ENCODE results near the gene SPAG5. TPM values are rescaled to one million over a fixed set of nuclear protein-coding genes. Genes with fewer than 3 reads are reported as not detected.

SPAG5 gene
- total RNA-seq, 1 experiment from 2014 or later, result 58.1 TPM

- Histone ChIP-seq H2AFZ (ENCODE audit: low read length) (no peak overlapping the region), H4K20me1 (ENCODE audit: insufficient read depth, low read depth, low read length) (no peaks in the 10 kb centered on the region), H3K27me3 (ENCODE audit: low read length) (no peaks in the 10 kb centered on the region), H3K9ac (ENCODE audit: low read length) (no peak overlapping the region), H3K36me3 (ENCODE audit: insufficient read depth, low read length) (peaks cover 28% of the 10 kb centered on the region; the same call in 1 of the 2 replicates), H3K4me2 (ENCODE audit: low read depth, low read length, poor library complexity, severe bottlenecking) (no peak overlapping the region), H3K4me3 (ENCODE audit: low read length) (no peak overlapping the region), H3K4me1 (ENCODE audit: low read length) (peaks cover 58% of the 10 kb centered on the region), H3K9me2 (replicated peaks; ENCODE audit: insufficient read depth, low read length) (no peaks in the 10 kb centered on the region), H3K27ac (ENCODE audit: low read length) (no peak overlapping the region), H3K79me2 (ENCODE audit: low read length) (peaks cover 29% of the 10 kb centered on the region), H3K9me3 (ENCODE audit: low read length) (no peaks in the 10 kb centered on the region)
- no peak for DNase-seq
These were observed 25.3 kb downstream of the SPAG5 start for GRCh38 chr17:28573521-28573920.

GRCh38 chr17:28573040-28573380 lies 25.8 kb downstream of the SPAG5 start:
- Histone ChIP-seq H3K9ac (ENCODE audit: low read length) (peak overlapping the region; percentile 98), H3K27me3 (ENCODE audit: low read length) (no peaks in the 10 kb centered on the region), H3K79me2 (ENCODE audit: low read length) (peaks cover 33% of the 10 kb centered on the region), H3K9me2 (replicated peaks; ENCODE audit: insufficient read depth, low read length) (no peaks in the 10 kb centered on the region), H4K20me1 (ENCODE audit: insufficient read depth, low read depth, low read length) (no peaks in the 10 kb centered on the region), H3K4me1 (ENCODE audit: low read length) (peaks cover 63% of the 10 kb centered on the region), H3K9me3 (ENCODE audit: low read length) (no peaks in the 10 kb centered on the region), H2AFZ (ENCODE audit: low read length) (no peak overlapping the region), H3K27ac (ENCODE audit: low read length) (peak overlapping the region; percentile 68), H3K4me2 (ENCODE audit: low read depth, low read length, poor library complexity, severe bottlenecking) (peak overlapping the region; percentile 74), H3K36me3 (ENCODE audit: insufficient read depth, low read length) (peaks cover 24% of the 10 kb centered on the region; the same call in 1 of the 2 replicates), H3K4me3 (ENCODE audit: low read length) (peak overlapping the region; percentile 97; the same call in 1 of the 2 replicates)
- no peak for DNase-seq

GRCh38 chr17:28572259-28573039 lies 26.4 kb downstream of the SPAG5 start:
- Histone ChIP-seq H2AFZ (ENCODE audit: low read length) (no peak overlapping the region), H3K79me2 (ENCODE audit: low read length) (peaks cover 33% of the 10 kb centered on the region), H3K9ac (ENCODE audit: low read length) (peak overlapping the region; percentile 98), H3K27me3 (ENCODE audit: low read length) (no peaks in the 10 kb centered on the region), H3K36me3 (ENCODE audit: insufficient read depth, low read length) (peaks cover 18% of the 10 kb centered on the region; the same call in 1 of the 2 replicates), H3K4me3 (ENCODE audit: low read length) (peak overlapping the region; percentile 97), H3K9me3 (ENCODE audit: low read length) (no peaks in the 10 kb centered on the region), H3K9me2 (replicated peaks; ENCODE audit: insufficient read depth, low read length) (no peaks in the 10 kb centered on the region), H3K4me1 (ENCODE audit: low read length) (peaks cover 64% of the 10 kb centered on the region), H4K20me1 (ENCODE audit: insufficient read depth, low read depth, low read length) (no peaks in the 10 kb centered on the region), H3K4me2 (ENCODE audit: low read depth, low read length, poor library complexity, severe bottlenecking) (peak overlapping the region; percentile 74), H3K27ac (ENCODE audit: low read length) (peak overlapping the region; percentile 68)
- DNase-seq, result no peak

- Histone ChIP-seq H3K4me2 (ENCODE audit: low read depth, low read length, poor library complexity, severe bottlenecking) (peak within 1 kb of the TSS; percentile 74), H4K20me1 (ENCODE audit: insufficient read depth, low read depth, low read length) (peaks cover 6% of the 10 kb centered on the region; the same call in 1 of the 2 replicates), H3K36me3 (ENCODE audit: insufficient read depth, low read length) (peaks cover 25% of the 10 kb centered on the region; the same call in 1 of the 2 replicates), H3K9me3 (ENCODE audit: low read length) (no peaks in the 10 kb centered on the region), H3K9ac (ENCODE audit: low read length) (peak within 1 kb of the TSS; percentile 98), H3K9me2 (replicated peaks; ENCODE audit: insufficient read depth, low read length) (no peaks in the 10 kb centered on the region), H3K27me3 (ENCODE audit: low read length) (no peaks in the 10 kb centered on the region), H3K79me2 (ENCODE audit: low read length) (peaks cover 42% of the 10 kb centered on the region), H3K4me1 (ENCODE audit: low read length) (peaks cover 66% of the 10 kb centered on the region), H3K27ac (ENCODE audit: low read length) (peak within 1 kb of the TSS; percentile 68), H3K4me3 (ENCODE audit: low read length) (peak within 1 kb of the TSS; percentile 97), H2AFZ (ENCODE audit: low read length) (peak within 1 kb of the TSS; percentile 89)
- peak; percentile 97 for DNase-seq
These were observed 27.3 kb downstream of the SPAG5 start, which contains the start of gene PIGS for GRCh38 chr17:28571361-28572122. PIGS (minus strand) TSS chr17:28571524; CDS start chr17:28571496, 28 bp downstream.

GRCh38 chr17:28570716-28571360 lies 28.0 kb downstream of the SPAG5 start:
- Histone ChIP-seq H3K4me1 (ENCODE audit: low read length) (peaks cover 64% of the 10 kb centered on the region), H3K9me2 (replicated peaks; ENCODE audit: insufficient read depth, low read length) (no peaks in the 10 kb centered on the region), H3K36me3 (ENCODE audit: insufficient read depth, low read length) (peaks cover 25% of the 10 kb centered on the region; the same call in 1 of the 2 replicates), H3K4me3 (ENCODE audit: low read length) (peak overlapping the region; percentile 97), H3K9ac (ENCODE audit: low read length) (peak overlapping the region; percentile 98), H2AFZ (ENCODE audit: low read length) (peak overlapping the region; percentile 89), H3K9me3 (ENCODE audit: low read length) (no peaks in the 10 kb centered on the region), H3K27ac (ENCODE audit: low read length) (peak overlapping the region; percentile 58), H3K27me3 (ENCODE audit: low read length) (no peaks in the 10 kb centered on the region), H4K20me1 (ENCODE audit: insufficient read depth, low read depth, low read length) (peaks cover 6% of the 10 kb centered on the region; the same call in 1 of the 2 replicates), H3K79me2 (ENCODE audit: low read length) (peaks cover 47% of the 10 kb centered on the region), H3K4me2 (ENCODE audit: low read depth, low read length, poor library complexity, severe bottlenecking) (peak overlapping the region; percentile 74)
- peak; percentile 76 for DNase-seq

- peak overlapping the region; percentile 74 for H3K4me2 ChIP-seq (ENCODE audit: low read depth, low read length, poor library complexity, severe bottlenecking)
- peak overlapping the region; percentile 97 for H3K4me3 ChIP-seq (ENCODE audit: low read length)
- H3K36me3 ChIP-seq (ENCODE audit: insufficient read depth, low read length), result peaks cover 25% of the 10 kb centered on the region; the same call in 1 of the 2 replicates
- no peaks in the 10 kb centered on the region for H3K9me3 ChIP-seq (ENCODE audit: low read length)
- 0 out of 2 replicates have a peak overlapping the region, but pooled peaks have one; percentile 98 for H3K9ac ChIP-seq (ENCODE audit: low read length)
- H3K4me1 ChIP-seq (ENCODE audit: low read length), result peaks cover 58% of the 10 kb centered on the region
- H2AFZ ChIP-seq (ENCODE audit: low read length), result no peak overlapping the region
- H3K27me3 ChIP-seq (ENCODE audit: low read length), result no peaks in the 10 kb centered on the region
- peak overlapping the region; percentile 40 for H3K27ac ChIP-seq (ENCODE audit: low read length)
- H3K79me2 ChIP-seq (ENCODE audit: low read length), result peaks cover 55% of the 10 kb centered on the region
- H4K20me1 ChIP-seq (ENCODE audit: insufficient read depth, low read depth, low read length), result peaks cover 6% of the 10 kb centered on the region; the same call in 1 of the 2 replicates
- H3K9me2 ChIP-seq (replicated peaks; ENCODE audit: insufficient read depth, low read length), result no peaks in the 10 kb centered on the region
- no peak for DNase-seq
These were observed 29.4 kb downstream of the SPAG5 start for GRCh38 chr17:28569446-28569845.

GRCh38 chr17:28567604-28568003 lies 31.2 kb downstream of the SPAG5 start:
- H4K20me1 ChIP-seq (ENCODE audit: insufficient read depth, low read depth, low read length), result peaks cover 6% of the 10 kb centered on the region; the same call in 1 of the 2 replicates
- no peaks in the 10 kb centered on the region for H3K9me2 ChIP-seq (replicated peaks; ENCODE audit: insufficient read depth, low read length)
- H3K36me3 ChIP-seq (ENCODE audit: insufficient read depth, low read length), result peaks cover 28% of the 10 kb centered on the region; the same call in 1 of the 2 replicates
- H3K4me3 ChIP-seq (ENCODE audit: low read length), result peak overlapping the region; percentile 52
- no peaks in the 10 kb centered on the region for H3K27me3 ChIP-seq (ENCODE audit: low read length)
- no peaks in the 10 kb centered on the region for H3K9me3 ChIP-seq (ENCODE audit: low read length)
- DNase-seq, result peak; percentile 92
- peaks cover 66% of the 10 kb centered on the region for H3K79me2 ChIP-seq (ENCODE audit: low read length)
- H2AFZ ChIP-seq (ENCODE audit: low read length), result no peak overlapping the region
- peak overlapping the region; percentile 69 for H3K4me2 ChIP-seq (ENCODE audit: low read depth, low read length, poor library complexity, severe bottlenecking)
- peak overlapping the region; percentile 86 for H3K27ac ChIP-seq (ENCODE audit: low read length)
- peaks cover 48% of the 10 kb centered on the region for H3K4me1 ChIP-seq (ENCODE audit: low read length)
- H3K9ac ChIP-seq (ENCODE audit: low read length), result peak overlapping the region; percentile 44; the same call in 1 of the 2 replicates
